ENCODE results near the gene XRN2. TPM values are rescaled to one million over a fixed set of nuclear protein-coding genes. Genes with fewer than 3 reads are reported as not detected.

The XRN2 gene
- total RNA-seq, 2 experiments from 2014 or later = 85.0 to 85.5 TPM

GRCh38 chr20:21279706-21280521 is 23.2 kb upstream of the XRN2 start:
- no peak overlapping the region for H3K27ac Mint-ChIP-seq
- H3K4me1 Mint-ChIP-seq = peaks cover 2% of the 10 kb centered on the region
- H3K4me3 Mint-ChIP-seq = no peak overlapping the region
- peaks cover 18% of the 10 kb centered on the region for H3K27me3 Mint-ChIP-seq
- DNase-seq = no peak
- peaks cover 1% of the 10 kb centered on the region for H3K9me3 Mint-ChIP-seq
- no peaks in the 10 kb centered on the region for H3K36me3 Mint-ChIP-seq

- Mint-ChIP-seq H3K4me1 (peaks cover 2% of the 10 kb centered on the region), H3K4me3 (no peak overlapping the region), H3K27ac (no peak overlapping the region), H3K27me3 (peaks cover 20% of the 10 kb centered on the region), H3K9me3 (peaks cover 1% of the 10 kb centered on the region), H3K36me3 (no peaks in the 10 kb centered on the region)
- no peak for DNase-seq
Observed at GRCh38 chr20:21280522-21281016, 22.6 kb upstream of the XRN2 start.

GRCh38 chr20:21286775-21287174 is 16.4 kb upstream of the XRN2 start:
- Mint-ChIP-seq H3K4me1 (no peaks in the 10 kb centered on the region), H3K9me3 (peaks cover 1% of the 10 kb centered on the region), H3K36me3 (no peaks in the 10 kb centered on the region), H3K27ac (no peak overlapping the region), H3K27me3 (peaks cover 34% of the 10 kb centered on the region), H3K4me3 (no peak overlapping the region)
- no peak for DNase-seq

- Mint-ChIP-seq H3K4me1 (no peaks in the 10 kb centered on the region), H3K4me3 (no peak overlapping the region), H3K27me3 (peaks cover 30% of the 10 kb centered on the region), H3K27ac (no peak overlapping the region), H3K9me3 (peaks cover 1% of the 10 kb centered on the region), H3K36me3 (no peaks in the 10 kb centered on the region)
- DNase-seq = no peak
Observed at GRCh38 chr20:21288587-21289370, 14.4 kb upstream of the XRN2 start.

- H3K4me1 Mint-ChIP-seq = no peaks in the 10 kb centered on the region
- DNase-seq = no peak
- no peaks in the 10 kb centered on the region for H3K9me3 Mint-ChIP-seq
- no peak overlapping the region for H3K4me3 Mint-ChIP-seq
- H3K27ac Mint-ChIP-seq = no peak overlapping the region
- H3K27me3 Mint-ChIP-seq = peaks cover 25% of the 10 kb centered on the region
- no peaks in the 10 kb centered on the region for H3K36me3 Mint-ChIP-seq
Observed at GRCh38 chr20:21289651-21290050, 13.5 kb upstream of the XRN2 start.

GRCh38 chr20:21291026-21291425 is 12.1 kb upstream of the XRN2 start:
- Mint-ChIP-seq H3K4me3 (no peak overlapping the region), H3K27me3 (peaks cover 19% of the 10 kb centered on the region), H3K9me3 (no peaks in the 10 kb centered on the region), H3K27ac (no peak overlapping the region), H3K36me3 (no peaks in the 10 kb centered on the region), H3K4me1 (no peaks in the 10 kb centered on the region)
- DNase-seq = no peak

- no peaks in the 10 kb centered on the region for H3K36me3 Mint-ChIP-seq
- H3K27ac Mint-ChIP-seq = no peak overlapping the region
- H3K9me3 Mint-ChIP-seq = no peaks in the 10 kb centered on the region
- H3K27me3 Mint-ChIP-seq = peaks cover 6% of the 10 kb centered on the region
- peaks cover 2% of the 10 kb centered on the region for H3K4me1 Mint-ChIP-seq
- no peak for DNase-seq
- no peak overlapping the region for H3K4me3 Mint-ChIP-seq
Observed at GRCh38 chr20:21294755-21295154, 8.4 kb upstream of the XRN2 start.

- Mint-ChIP-seq H3K4me3 (peak overlapping the region; percentile 93), H3K27me3 (no peaks in the 10 kb centered on the region), H3K36me3 (peaks cover 22% of the 10 kb centered on the region), H3K9me3 (no peaks in the 10 kb centered on the region), H3K4me1 (peaks cover 26% of the 10 kb centered on the region), H3K27ac (peak overlapping the region; percentile 98)
- no peak for DNase-seq
Observed at GRCh38 chr20:21301940-21302663, 1.0 kb upstream of the XRN2 start.

- H3K36me3 Mint-ChIP-seq = peaks cover 27% of the 10 kb centered on the region
- no peak for DNase-seq
- H3K4me3 Mint-ChIP-seq = peak overlapping the region; percentile 93
- peaks cover 29% of the 10 kb centered on the region for H3K4me1 Mint-ChIP-seq
- no peaks in the 10 kb centered on the region for H3K27me3 Mint-ChIP-seq
- H3K27ac Mint-ChIP-seq = peak overlapping the region; percentile 98
- H3K9me3 Mint-ChIP-seq = no peaks in the 10 kb centered on the region
Observed at GRCh38 chr20:21302664-21303060, 469 bp upstream of the XRN2 start.

GRCh38 chr20:21303872-21304586 is 898 bp downstream of the XRN2 start:
- H3K27ac Mint-ChIP-seq = peak overlapping the region; percentile 98
- H3K27me3 Mint-ChIP-seq = no peaks in the 10 kb centered on the region
- peaks cover 37% of the 10 kb centered on the region for H3K4me1 Mint-ChIP-seq
- DNase-seq = no peak
- H3K9me3 Mint-ChIP-seq = peaks cover 7% of the 10 kb centered on the region
- peaks cover 41% of the 10 kb centered on the region for H3K36me3 Mint-ChIP-seq
- peak overlapping the region; percentile 93 for H3K4me3 Mint-ChIP-seq

- Mint-ChIP-seq H3K36me3 (peaks cover 63% of the 10 kb centered on the region), H3K27ac (no peak overlapping the region), H3K27me3 (no peaks in the 10 kb centered on the region), H3K9me3 (peaks cover 7% of the 10 kb centered on the region), H3K4me1 (peaks cover 66% of the 10 kb centered on the region), H3K4me3 (no peak overlapping the region)
- no peak for DNase-seq
Observed at GRCh38 chr20:21308340-21308739, 5.2 kb downstream of the XRN2 start.

- Mint-ChIP-seq H3K27ac (no peak overlapping the region), H3K27me3 (no peaks in the 10 kb centered on the region), H3K4me1 (peaks cover 69% of the 10 kb centered on the region), H3K36me3 (peaks cover 59% of the 10 kb centered on the region), H3K4me3 (no peak overlapping the region), H3K9me3 (peaks cover 7% of the 10 kb centered on the region)
- DNase-seq = no peak
Observed at GRCh38 chr20:21309678-21310467, 6.7 kb downstream of the XRN2 start.

GRCh38 chr20:21312813-21313474 is 9.8 kb downstream of the XRN2 start:
- Mint-ChIP-seq H3K27me3 (no peaks in the 10 kb centered on the region), H3K4me1 (peaks cover 75% of the 10 kb centered on the region), H3K9me3 (peaks cover 7% of the 10 kb centered on the region), H3K4me3 (no peak overlapping the region), H3K27ac (no peak overlapping the region), H3K36me3 (peaks cover 55% of the 10 kb centered on the region)
- DNase-seq = no peak
